Stimulated activated CD8-positive, alpha-beta memory T cell treated with anti-CD3 and anti-CD28 coated beads, Interleukin-4, amount 100 ng/mL, for 1 hour (primary cell): ENCODE data around the gene GORASP1.

Experiments
- DNase-seq, 2 donors: peaks; one replicate each; pipeline ENCODE4 v3.0.0-alpha.2; 2020; ENCODE audit warnings: low read depth in 2 of 2, low spot score in 1 of 2

The GORASP1 gene

GRCh38 chr3:39125841-39126500 lies 18.5 kb upstream of the GORASP1 start:
- DNase-seq, result no peak

GRCh38 chr3:39124876-39125840 lies 17.7 kb upstream of the GORASP1 start:
- no peak for DNase-seq

GRCh38 chr3:39122813-39123212 lies 15.4 kb upstream of the GORASP1 start:
- DNase-seq, result no peak

GRCh38 chr3:39121621-39122020 lies 14.2 kb upstream of the GORASP1 start:
- DNase-seq, result no peak

GRCh38 chr3:39118931-39119660 lies 11.7 kb upstream of the GORASP1 start:
- DNase-seq, result no peak

GRCh38 chr3:39118079-39118478 lies 10.7 kb upstream of the GORASP1 start:
- DNase-seq, result no peak

GRCh38 chr3:39115870-39116269 lies 8.4 kb upstream of the GORASP1 start:
- DNase-seq, result no peak

- no peak for DNase-seq
Observed at GRCh38 chr3:39114456-39114855, 7.0 kb upstream of the GORASP1 start.

- DNase-seq, result no peak
Observed at GRCh38 chr3:39113291-39113690, 5.9 kb upstream of the GORASP1 start.

GRCh38 chr3:39112535-39112934 lies 5.1 kb upstream of the GORASP1 start:
- DNase-seq, result no peak

- DNase-seq, result no peak
Observed at GRCh38 chr3:39112113-39112512, 4.7 kb upstream of the GORASP1 start.

- DNase-seq, result no peak
Observed at GRCh38 chr3:39110041-39110639, 2.7 kb upstream of the GORASP1 start.

- DNase-seq, result no peak
Observed at GRCh38 chr3:39109086-39109485, 1.7 kb upstream of the GORASP1 start.

GRCh38 chr3:39108200-39108710 lies 828 bp upstream of the GORASP1 start:
- DNase-seq, result no peak

- DNase-seq, result no peak
Observed at GRCh38 chr3:39106851-39107387, 508 bp downstream of the GORASP1 start.

GRCh38 chr3:39106281-39106811 lies 1.1 kb downstream of the GORASP1 start:
- no peak for DNase-seq

GRCh38 chr3:39105687-39106063 lies 1.8 kb downstream of the GORASP1 start:
- no peak for DNase-seq

GRCh38 chr3:39104961-39105686 lies 2.3 kb downstream of the GORASP1 start:
- DNase-seq, result no peak

- no peak for DNase-seq
Observed at GRCh38 chr3:39103791-39104552, 3.5 kb downstream of the GORASP1 start.
